Endothelial cell of umbilical vein (primary cell): ENCODE results near the gene SPINT3. TPM values are rescaled to one million over a fixed set of nuclear protein-coding genes. Genes with fewer than 3 reads are reported as not detected.

ENCODE experiments used
- BruUV-seq: library from RNA; stranded (reverse); fragments of 400-500 nt; replicated peaks from 2 replicates; lab custom pipeline; 2021; lab: Mats Ljungman, UMichigan
- CTCF ChIA-PET: fragments of 300-600, 350-600 bp; sonication (Branson Sonifier 250); formaldehyde crosslinking; loops from one replicate; lab custom pipeline; 2021; ENCODE audit warnings: antibody characterized with exemption, inconsistent platforms; lab: Charles Lee
- POLR2A ChIA-PET: fragments of 300-600, 350-600 bp; sonication (Branson Sonifier 250); formaldehyde crosslinking; loops from one replicate; lab custom pipeline; 2021; ENCODE audit warnings: antibody characterized with exemption, inconsistent platforms; lab: Charles Lee
- DNase-seq: peaks from one replicate; pipeline ENCODE4 v3.0.0-alpha.2; 2011; ENCODE audit warnings: low read depth, low spot score
- FAIRE-seq: peaks from 2 replicates; lab custom pipeline; 2011; peaks lifted over from hg19 to GRCh38; lab: Jason Lieb, UNC
- H2AFZ ChIP-seq: 2 replicates; pipeline ENCODE4 v1.6.0; 2012; ENCODE audit warnings: low read depth, low read length, control low read depth, inconsistent platforms
- H3K27ac ChIP-seq: 2 replicates; pipeline ENCODE4 v1.5.1; 2011; ENCODE audit warnings: low read depth, mild to moderate bottlenecking, control low read depth, low read length, moderate library complexity; ENCODE audit not compliant: insufficient read depth
- H3K27me3 ChIP-seq, 2 experiments: 2 replicates each; pipeline versions ENCODE4 v1.6.0 to v1.6.1; 2011; ENCODE audit warnings: low read length in 2 of 2, mixed read lengths in 1 of 2; ENCODE audit not compliant: control insufficient read depth in 2 of 2, insufficient read depth in 2 of 2
- H3K36me3 ChIP-seq, 2 experiments: 2 replicates in 1 of 2; 3 replicates in 1 of 2; pipeline ENCODE4 v1.5.1; 2011; ENCODE audit warnings: low read length in 2 of 2, mild to moderate bottlenecking in 1 of 2, moderate library complexity in 1 of 2; ENCODE audit not compliant: control insufficient read depth in 2 of 2, insufficient read depth in 2 of 2; ENCODE audit errors: extremely low read depth in 1 of 2
- H3K4me1 ChIP-seq: 3 replicates; pipeline ENCODE4 v1.5.1; 2011; ENCODE audit warnings: mild to moderate bottlenecking, low read length; ENCODE audit not compliant: control insufficient read depth, insufficient read depth; ENCODE audit errors: extremely low read depth
- H3K4me2 ChIP-seq: 2 replicates; pipeline ENCODE4 v1.6.1; 2011; ENCODE audit warnings: low read length, control low read depth, mixed read lengths; ENCODE audit not compliant: insufficient read depth
- H3K4me3 ChIP-seq, 3 experiments: fragments of 200-600 bp in 1 of 3; sonication (generic), shearing (Covaris generic) in 1 of 3; replicated peaks in 1 of 3; 2 replicates each; pipeline ENCODE4 v1.5.1; 2011 to 2016; ENCODE audit warnings: control low read depth in 3 of 3, low read length in 3 of 3, mild to moderate bottlenecking in 2 of 3, inconsistent platforms in 1 of 3, low read depth in 1 of 3, moderate library complexity in 1 of 3; ENCODE audit not compliant: insufficient read depth in 1 of 3
- H3K79me2 ChIP-seq: 2 replicates; pipeline ENCODE4 v1.6.0; 2012; ENCODE audit warnings: low read length, inconsistent platforms; ENCODE audit not compliant: control insufficient read depth, insufficient read depth
- H3K9ac ChIP-seq: replicated peaks from 2 replicates; pipeline ENCODE3; 2011; ENCODE audit warnings: low read length, control low read depth; ENCODE audit not compliant: insufficient read depth; ENCODE audit errors: extremely low read depth
- H3K9me1 ChIP-seq: replicated peaks from 3 replicates; pipeline ENCODE4 v1.6.0; 2011; ENCODE audit warnings: mild to moderate bottlenecking, low read length; ENCODE audit not compliant: control insufficient read depth, insufficient read depth; ENCODE audit errors: extremely low read depth
- H3K9me3 ChIP-seq: replicated peaks from 2 replicates; pipeline ENCODE4 v1.5.1; 2012; ENCODE audit warnings: low read length, inconsistent platforms; ENCODE audit not compliant: control insufficient read depth, insufficient read depth
- H4K20me1 ChIP-seq: replicated peaks from 2 replicates; pipeline ENCODE3; 2011; ENCODE audit warnings: mild to moderate bottlenecking, low read length; ENCODE audit not compliant: control insufficient read depth, insufficient read depth; ENCODE audit errors: extremely low read depth
- EZH2 ChIP-seq: IDR thresholded peaks from 2 replicates; pipeline ENCODE4 v1.6.1; 2012; ENCODE audit warnings: borderline replicate concordance, low read depth, mild to moderate bottlenecking, moderate library complexity, low read length, inconsistent platforms; ENCODE audit not compliant: severe bottlenecking
- FOS ChIP-seq: IDR thresholded peaks from 2 replicates; pipeline ENCODE4 v1.6.1; 2011; ENCODE audit warnings: mild to moderate bottlenecking, low read length, moderate library complexity, borderline replicate concordance; ENCODE audit not compliant: insufficient read depth
- GATA2 ChIP-seq: IDR thresholded peaks from 2 replicates; pipeline ENCODE4 v1.7.0; 2011; ENCODE audit warnings: low read depth, mild to moderate bottlenecking, moderate library complexity, mixed read lengths, low read length; ENCODE audit not compliant: insufficient read length, insufficient read depth
- JUN ChIP-seq: IDR thresholded peaks from 2 replicates; pipeline ENCODE4 v1.6.1; 2011; ENCODE audit warnings: borderline replicate concordance, low read depth; ENCODE audit not compliant: insufficient read length, insufficient read depth
- MYC ChIP-seq: IDR thresholded peaks from one replicate; pipeline ENCODE4 v1.6.1; 2011; ENCODE audit warnings: mild to moderate bottlenecking, low read depth, low read length
- POLR2A ChIP-seq: IDR thresholded peaks from 2 replicates; pipeline ENCODE4 v1.6.1; 2012; ENCODE audit warnings: low read depth, mild to moderate bottlenecking, control low read depth, low read length
- POLR2AphosphoS5 ChIP-seq: IDR thresholded peaks from 2 replicates; pipeline ENCODE4 v1.6.1; 2012; ENCODE audit warnings: low read depth, mild to moderate bottlenecking, control low read depth, low read length, moderate library complexity; ENCODE audit not compliant: insufficient read depth
- dilution Hi-C: fragments of 300-500 bp; cut with MboI; formaldehyde crosslinking; loops from one replicate; pipeline ENCODE4 v1.15.0; 2019; ENCODE audit warnings: low sequenced_read_pairs; ENCODE audit not compliant: extremely low pct_ligation_motif_present
- intact Hi-C: fragments of 100-400 bp; cut with micrococcal nuclease; formaldehyde crosslinking; loops from one replicate; pipeline ENCODE4 v1.10.0; 2022
- polyA plus RNA-seq, 4 experiments: library from polyadenylated mRNA; depleted of rRNA in 3 of 4; stranded (reverse) in 3 of 4; unstranded in 1 of 4; fragments of >200 nt; gene quantifications; 2 replicates each; pipeline versions ENCODE4 v1.2.1 to v1.2.3, GENCODE V29; 2011 to 2012; ENCODE audit warnings: missing spikeins in 1 of 4
- total RNA-seq: library from RNA; stranded (reverse); gene quantifications from 2 replicates; pipeline ENCODE4 v1.2.3, GENCODE V29; 2021
- TF ChIP-seq, protein P1 (sequence below): IDR thresholded peaks from 2 replicates; pipeline ENCODE4 v1.6.1; 2011; ENCODE audit not compliant: insufficient read depth, insufficient read length
- TF ChIP-seq, protein P2 (sequence below), 2 donors: IDR thresholded peaks; 1 replicate in 1 of 2; 2 replicates in 1 of 2; pipeline ENCODE4 v1.5.1; 2011; ENCODE audit warnings: low read length in 2 of 2, mild to moderate bottlenecking in 2 of 2, moderate library complexity in 2 of 2, control low read depth in 1 of 2, inconsistent platforms in 1 of 2, low read depth in 1 of 2; ENCODE audit not compliant: insufficient read depth in 1 of 2; ENCODE audit errors: extremely low read depth in 1 of 2

Gene SPINT3
- total and polyA plus RNA-seq, 2 donors (not counting 3 experiments of a cell fraction or from before 2014, with no cell fraction given): not detected

DNA sequence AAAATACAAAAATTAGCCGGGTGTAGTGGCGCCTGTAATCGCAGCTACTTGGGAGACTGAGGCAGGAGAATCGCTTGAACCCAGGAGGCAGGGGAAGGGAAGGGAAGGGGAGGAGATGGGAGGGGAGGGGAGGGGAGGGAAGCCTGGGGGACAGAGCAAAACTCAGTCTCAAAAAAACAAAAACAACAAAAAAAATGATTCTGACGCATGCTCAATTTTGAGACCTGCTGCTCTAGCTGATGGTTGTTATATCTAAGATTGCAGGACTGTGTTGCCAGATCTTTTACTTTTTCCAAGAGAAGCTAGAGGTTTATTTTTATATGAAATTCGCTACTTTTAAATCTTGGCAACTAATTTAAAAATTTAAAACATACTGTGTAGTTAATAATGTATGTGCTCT, 48.2 kb downstream of the SPINT3 start:
- Histone ChIP-seq H3K36me3 (no peaks in the 10 kb centered on the region), H3K4me1 (peaks cover 4% of the 10 kb centered on the region), H3K4me2 (no peak overlapping the region), H3K9ac (no peak overlapping the region), H3K9me3 (no peaks in the 10 kb centered on the region), H4K20me1 (no peaks in the 10 kb centered on the region), H2AFZ (no peak overlapping the region), H3K4me3 (no peak overlapping the region), H3K9me1 (no peaks in the 10 kb centered on the region), H3K79me2 (no peaks in the 10 kb centered on the region), H3K27me3 (peaks cover 54 to 74% of the 10 kb centered on the region in 2 experiments), H3K27ac (no peak overlapping the region)
- BruUV-seq: no TSS peak
- TF ChIP-seq, protein P1, sequence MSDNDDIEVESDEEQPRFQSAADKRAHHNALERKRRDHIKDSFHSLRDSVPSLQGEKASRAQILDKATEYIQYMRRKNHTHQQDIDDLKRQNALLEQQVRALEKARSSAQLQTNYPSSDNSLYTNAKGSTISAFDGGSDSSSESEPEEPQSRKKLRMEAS: no peak
- no peak for TF ChIP-seq POLR2AphosphoS5
- no peak for TF ChIP-seq POLR2A
- no peak for TF ChIP-seq JUN
- TF ChIP-seq EZH2: no peak
- no peak for TF ChIP-seq FOS
- no peak for TF ChIP-seq GATA2
- TF ChIP-seq MYC: no peak
- TF ChIP-seq, protein P2, sequence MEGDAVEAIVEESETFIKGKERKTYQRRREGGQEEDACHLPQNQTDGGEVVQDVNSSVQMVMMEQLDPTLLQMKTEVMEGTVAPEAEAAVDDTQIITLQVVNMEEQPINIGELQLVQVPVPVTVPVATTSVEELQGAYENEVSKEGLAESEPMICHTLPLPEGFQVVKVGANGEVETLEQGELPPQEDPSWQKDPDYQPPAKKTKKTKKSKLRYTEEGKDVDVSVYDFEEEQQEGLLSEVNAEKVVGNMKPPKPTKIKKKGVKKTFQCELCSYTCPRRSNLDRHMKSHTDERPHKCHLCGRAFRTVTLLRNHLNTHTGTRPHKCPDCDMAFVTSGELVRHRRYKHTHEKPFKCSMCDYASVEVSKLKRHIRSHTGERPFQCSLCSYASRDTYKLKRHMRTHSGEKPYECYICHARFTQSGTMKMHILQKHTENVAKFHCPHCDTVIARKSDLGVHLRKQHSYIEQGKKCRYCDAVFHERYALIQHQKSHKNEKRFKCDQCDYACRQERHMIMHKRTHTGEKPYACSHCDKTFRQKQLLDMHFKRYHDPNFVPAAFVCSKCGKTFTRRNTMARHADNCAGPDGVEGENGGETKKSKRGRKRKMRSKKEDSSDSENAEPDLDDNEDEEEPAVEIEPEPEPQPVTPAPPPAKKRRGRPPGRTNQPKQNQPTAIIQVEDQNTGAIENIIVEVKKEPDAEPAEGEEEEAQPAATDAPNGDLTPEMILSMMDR (IDR thresholded peaks at IDR 0.05; ENCODE audit: extremely low read depth in 1 of 2, insufficient read depth in 1 of 2, low read depth in 1 of 2, low read length in 2 of 2): no peak
- no peak for FAIRE-seq
- dilution Hi-C loops: no loop called here
- DNase-seq: no peak
- intact Hi-C loops: no loop called here
- ChIA-PET POLR2A (no interaction called here), CTCF (interaction anchor here (1.0 to 1.8 kb wide), 3 partner anchors 9 to 93 kb away, joined by 3 to 4 read pairs (median 3); no protein-coding TSS in a partner anchor)
